Choroid plexus epithelial cell (primary cell): Measurements from ENCODE around the gene DNAJC24.
A peak's percentile ranks its signal among the peaks of the same experiment; 100 is the strongest.

Experiments
- DNase-seq: peaks from one replicate; pipeline ENCODE4 v3.0.0-alpha.2; 2010; ENCODE audit warnings: low read depth
- H3K4me3 ChIP-seq: 2 replicates; pipeline ENCODE4 v1.5.1; 2011; ENCODE audit warnings: low read depth, mild to moderate bottlenecking, control low read depth, low read length, moderate library complexity
- CTCF ChIP-seq: conservative IDR thresholded peaks from 2 replicates; pipeline ENCODE4 v1.5.1; 2011; ENCODE audit warnings: low read depth, mild to moderate bottlenecking, control low read depth, inconsistent platforms, low read length, moderate library complexity

The DNAJC24 gene

DNA sequence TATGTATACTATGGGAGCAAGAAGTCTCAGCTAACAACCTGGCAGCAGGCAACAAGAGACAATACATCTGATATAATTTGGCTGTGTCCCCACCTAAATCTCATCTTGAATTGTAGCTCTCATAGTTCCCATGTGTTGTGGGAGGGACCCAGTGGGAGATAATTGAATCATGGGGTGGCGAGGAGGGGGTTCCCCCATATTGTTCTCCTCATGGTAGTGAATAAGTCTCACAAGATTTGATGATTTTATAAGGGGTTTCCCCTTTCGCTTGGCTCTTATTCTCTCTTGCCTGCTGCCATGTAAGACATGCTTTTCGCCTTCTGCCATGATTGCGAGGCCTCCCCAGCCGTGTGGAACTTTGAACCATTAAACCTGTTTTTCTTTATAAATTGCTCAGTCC, 6.2 kb downstream of the DNAJC24 start:
- H3K4me3 ChIP-seq = no peak overlapping the region
- no peak for TF ChIP-seq CTCF
- DNase-seq = no peak

DNA sequence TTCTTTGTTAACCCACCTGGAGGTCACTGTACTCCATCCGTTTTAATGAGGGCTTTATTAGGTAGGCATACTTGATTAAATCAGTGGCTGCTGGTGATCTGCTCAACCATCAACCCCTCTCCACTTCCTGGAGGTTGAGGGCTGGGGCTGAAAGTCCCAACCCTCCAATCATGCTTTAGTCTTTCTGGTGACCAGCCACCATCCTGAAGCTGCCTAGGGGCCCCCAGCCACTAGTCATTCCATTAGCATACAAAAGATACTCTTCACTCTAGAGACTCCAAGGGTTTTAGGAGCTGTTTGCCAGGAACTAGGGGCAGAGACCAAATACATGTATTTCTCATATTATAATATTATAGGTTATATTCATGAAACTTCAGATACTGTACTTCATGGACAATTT, 13.5 kb downstream of the DNAJC24 start:
- TF ChIP-seq CTCF = no peak
- H3K4me3 ChIP-seq = no peak overlapping the region

DNA sequence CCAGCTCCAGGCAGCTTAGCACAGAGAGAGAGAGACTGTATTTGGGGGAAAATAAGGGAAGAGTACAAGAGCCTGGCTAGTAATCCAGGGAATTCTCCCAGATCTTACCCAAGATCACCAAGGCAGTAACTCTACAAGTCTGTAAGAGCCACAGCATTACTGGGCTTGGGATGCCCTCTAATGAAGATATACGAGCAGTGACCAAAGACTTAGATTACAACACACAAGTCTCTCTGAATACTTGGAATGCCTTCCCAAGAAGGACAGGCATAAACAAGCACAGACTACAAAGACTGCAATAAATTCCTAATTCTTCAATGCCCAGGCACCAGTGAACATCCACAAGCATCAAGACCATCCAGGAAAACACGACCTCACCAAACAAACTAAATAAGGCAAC, 17.7 kb downstream of the DNAJC24 start:
- TF ChIP-seq CTCF = no peak
- no peak overlapping the region for H3K4me3 ChIP-seq
- peak; percentile 44 for DNase-seq

More for the DNA sequence above, 13.5 kb downstream of the DNAJC24 start:
- no peak for DNase-seq

DNA sequence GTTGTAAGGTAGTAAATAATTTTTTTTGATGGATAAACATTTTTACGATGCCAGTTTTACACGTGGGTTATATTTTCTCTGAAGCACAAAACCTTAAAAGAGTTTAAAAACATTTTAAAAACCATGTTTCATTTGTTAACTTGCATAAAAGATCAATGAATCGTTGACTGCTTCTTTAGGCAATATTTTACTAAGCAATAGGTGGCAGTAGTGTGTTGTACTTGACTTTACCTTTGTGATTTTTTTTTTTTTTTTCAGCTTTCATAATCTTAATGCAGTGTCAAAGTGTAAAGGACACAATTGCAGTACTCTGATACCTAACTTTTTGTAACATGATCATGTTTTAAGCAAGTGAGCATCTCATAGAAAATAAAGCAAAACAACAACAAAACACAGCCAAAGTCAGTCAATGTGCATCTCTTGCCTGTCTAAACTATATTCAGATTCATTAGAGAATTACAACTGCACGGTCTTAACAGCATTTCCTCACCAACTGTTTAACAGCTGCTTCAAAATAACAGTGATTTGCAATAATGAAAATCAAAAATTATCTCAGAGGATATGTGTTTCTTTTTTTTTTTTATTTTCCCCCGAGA, 27.7 kb downstream of the DNAJC24 start:
- DNase-seq = peak; percentile 56

DNA sequence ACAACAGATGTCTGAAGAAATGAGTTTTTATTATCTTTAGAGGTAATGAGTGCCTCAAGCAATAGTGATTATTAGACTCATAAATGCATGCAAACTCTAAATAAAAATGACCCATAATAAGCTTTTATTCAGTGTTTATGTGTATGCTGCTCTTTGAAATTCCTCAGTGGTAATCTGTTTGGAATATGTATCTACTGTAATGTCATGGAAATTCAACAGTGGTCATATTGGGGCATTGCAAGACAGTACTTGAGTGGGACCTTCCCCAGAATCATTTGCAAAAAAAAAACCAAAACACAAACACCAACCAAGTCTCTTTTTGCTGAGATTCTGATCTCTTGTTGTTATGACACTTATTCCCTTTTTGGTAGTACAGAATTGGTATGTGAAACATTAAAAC, 35.0 kb downstream of the DNAJC24 start:
- peak; percentile 4 for DNase-seq
- no peak for TF ChIP-seq CTCF
- H3K4me3 ChIP-seq = no peak overlapping the region

More for the DNA sequence above, 27.7 kb downstream of the DNAJC24 start:
- TF ChIP-seq CTCF = peak; percentile 64
- no peak overlapping the region for H3K4me3 ChIP-seq

DNA sequence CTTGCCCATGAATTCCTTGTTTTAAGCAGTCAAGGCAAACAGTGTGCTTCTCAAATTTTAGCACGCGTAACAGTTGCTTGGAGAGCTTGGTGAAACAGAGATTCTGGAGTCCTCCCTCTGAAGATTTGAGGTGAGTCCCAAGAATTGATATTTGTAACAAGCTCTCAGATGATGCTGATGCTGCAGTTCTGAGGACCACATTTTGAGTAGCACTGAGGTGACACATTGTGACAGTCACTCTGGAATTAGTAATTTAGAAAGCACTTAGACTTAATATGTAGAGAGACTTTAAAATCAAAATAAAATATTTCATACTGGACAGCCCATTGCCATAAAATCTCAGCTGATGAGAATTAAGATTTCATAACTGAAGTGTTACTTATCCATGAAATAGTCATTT, 38.5 kb downstream of the DNAJC24 start:
- TF ChIP-seq CTCF = no peak
- H3K4me3 ChIP-seq = no peak overlapping the region
- no peak for DNase-seq

DNA sequence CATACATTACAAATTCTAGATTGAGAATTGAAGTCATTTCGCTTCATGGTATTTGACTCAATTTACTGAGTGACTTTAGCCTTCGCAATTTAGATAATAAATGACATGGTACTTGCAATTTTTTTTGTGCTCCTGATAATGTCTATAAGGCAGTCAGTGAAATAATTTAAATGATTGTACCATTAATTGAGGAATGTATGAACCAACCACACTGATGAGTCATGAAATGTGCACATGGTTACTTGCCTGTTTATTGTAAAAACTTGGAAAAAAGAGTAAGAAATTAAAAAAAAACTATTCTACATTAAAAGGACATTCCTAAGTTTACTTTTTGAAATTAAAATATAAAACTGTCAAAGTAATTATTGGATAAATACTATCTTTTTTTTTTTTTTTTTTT, 43.3 kb downstream of the DNAJC24 start:
- peak; percentile 70 for DNase-seq
- H3K4me3 ChIP-seq = no peak overlapping the region
- no peak for TF ChIP-seq CTCF
